HepG2 (cell line): ENCODE measurements around the gene CCL16. TPM values are rescaled to one million over a fixed set of nuclear protein-coding genes. Genes with fewer than 3 reads are reported as not detected.

Source experiments
- ARNTL ChIP-seq: sonication (generic); formaldehyde crosslinking; IDR thresholded peaks from 2 replicates; pipeline ENCODE4 v1.4.0; 2020; ENCODE audit warnings: mild to moderate bottlenecking, missing genetic modification reagents
- CREM ChIP-seq, 2 experiments: sonication (generic) in 1 of 2; formaldehyde crosslinking in 1 of 2; IDR thresholded peaks; 2 replicates each; pipeline versions ENCODE4 v1.4.0 to v1.6.1; 2016 to 2020; ENCODE audit warnings: antibody characterized with exemption in 1 of 2, mild to moderate bottlenecking in 1 of 2, missing genetic modification reagents in 1 of 2
- FOXA3 ChIP-seq: IDR thresholded peaks from 2 replicates; pipeline ENCODE4 v1.6.1; 2016; ENCODE audit warnings: missing genetic modification reagents, missing compliant biosample characterization
- GPBP1L1 ChIP-seq: sonication (generic); formaldehyde crosslinking; IDR thresholded peaks from 2 replicates; pipeline ENCODE4 v1.5.0; 2020; ENCODE audit warnings: mild to moderate bottlenecking, missing genetic modification reagents
- PAX8 ChIP-seq: sonication (generic); formaldehyde crosslinking; IDR thresholded peaks from 2 replicates; pipeline ENCODE4 v1.8.0; 2022; ENCODE audit warnings: mild to moderate bottlenecking, missing genetic modification reagents, borderline replicate concordance
- RCOR2 ChIP-seq: IDR thresholded peaks from 2 replicates; pipeline ENCODE4 v1.6.1; 2016; ENCODE audit warnings: missing biosample characterization, missing genetic modification reagents
- SALL2 ChIP-seq: sonication (generic); formaldehyde crosslinking; IDR thresholded peaks from 2 replicates; pipeline ENCODE4 v1.8.1; 2023; ENCODE audit warnings: mild to moderate bottlenecking, missing genetic modification reagents, inconsistent platforms
- SIN3A ChIP-seq: IDR thresholded peaks from 2 replicates; pipeline ENCODE4 v1.6.1; 2011; ENCODE audit warnings: low read depth, mild to moderate bottlenecking, control low read depth, low read length, borderline replicate concordance
- TARDBP ChIP-seq: sonication (generic); formaldehyde crosslinking; IDR thresholded peaks from 2 replicates; pipeline ENCODE4 v1.8.0; 2022; ENCODE audit warnings: mild to moderate bottlenecking, missing genetic modification reagents
- ZFP90 ChIP-seq: sonication (generic); formaldehyde crosslinking; IDR thresholded peaks from 2 replicates; pipeline ENCODE4 v1.8.0; 2022; ENCODE audit warnings: missing genetic modification reagents, mild to moderate bottlenecking, inconsistent platforms, borderline replicate concordance
- ZNF296 ChIP-seq: sonication (generic); formaldehyde crosslinking; conservative IDR thresholded peaks from 2 replicates; pipeline ENCODE4 v1.5.0; 2020; ENCODE audit warnings: mild to moderate bottlenecking, missing genetic modification reagents
- ZNF317 ChIP-seq: sonication (generic); formaldehyde crosslinking; IDR thresholded peaks from 2 replicates; pipeline ENCODE4 v1.5.0; 2020; ENCODE audit warnings: mild to moderate bottlenecking, missing genetic modification reagents
- ZNF430 ChIP-seq: sonication (generic); formaldehyde crosslinking; IDR thresholded peaks from 2 replicates; pipeline ENCODE4 v1.9.0; 2021; ENCODE audit warnings: mild to moderate bottlenecking, missing genetic modification reagents
- ZNF605 ChIP-seq: sonication (generic); formaldehyde crosslinking; IDR thresholded peaks from 2 replicates; pipeline ENCODE4 v1.8.0; 2022; ENCODE audit warnings: mild to moderate bottlenecking, missing genetic modification reagents
- ZNF646 ChIP-seq: sonication (generic); formaldehyde crosslinking; IDR thresholded peaks from 2 replicates; pipeline ENCODE4 v1.9.0; 2021; ENCODE audit warnings: mild to moderate bottlenecking, missing genetic modification reagents
- ZNF772 ChIP-seq: sonication (generic); formaldehyde crosslinking; IDR thresholded peaks from 2 replicates; pipeline ENCODE4 v1.5.0; 2020; ENCODE audit warnings: mild to moderate bottlenecking, missing genetic modification reagents
- polyA plus RNA-seq, 8 experiments: library from polyadenylated mRNA; depleted of rRNA in 3 of 8; stranded (reverse) in 7 of 8; unstranded in 1 of 8; fragments of >200 nt; fragmentation: Illumina TruSeq in 4 of 8; extraction: Trizol in 4 of 8; gene quantifications; 2 replicates each; pipeline versions ENCODE4 v1.2.1 to v1.2.3, GENCODE V29; 2011 to 2016; ENCODE audit warnings: low read depth in 4 of 8, missing spikeins in 1 of 8, mixed read lengths in 1 of 8; ENCODE audit not compliant: insufficient read depth in 1 of 8
- total RNA-seq, 5 experiments: library from RNA; depleted of rRNA; stranded (reverse); fragments of >200 nt; fragmentation: Illumina TruSeq; extraction: Trizol; gene quantifications; 2 replicates each; pipeline ENCODE4 v1.2.3, GENCODE V29; 2016; ENCODE audit warnings: low read depth in 1 of 5
- TF ChIP-seq, protein P1 (sequence below): IDR thresholded peaks from 2 replicates; pipeline ENCODE4 v1.6.1; 2016; ENCODE audit warnings: missing compliant biosample characterization, missing genetic modification reagents, borderline replicate concordance

The CCL16 gene
- total and polyA plus RNA-seq, 2 of the 13 experiments (the other 11 are each of a cell fraction or from before 2014, with no cell fraction given) = 2.0 to 14.7 TPM

GRCh38 chr17:35973333-35974260, 7.7 kb downstream of the CCL16 start (continued):
- TF ChIP-seq ZNF646 = no peak
- no peak for TF ChIP-seq PAX8 (CRISPR knock-in tag)
- TF ChIP-seq FOXA3 (CRISPR knock-in tag) = peak; percentile 97
- peak; percentile 45; the same call in 1 of the 2 replicates for TF ChIP-seq ZNF772 (CRISPR knock-in tag)
- peak; percentile 75; the same call in 1 of the 2 replicates for TF ChIP-seq SIN3A
- 0 out of 2 replicates have a peak, but pooled peaks have one; percentile 19 for TF ChIP-seq ZNF296
- TF ChIP-seq GPBP1L1 (CRISPR knock-in tag) = no peak
- peak; percentile 83 for TF ChIP-seq ARNTL (CRISPR knock-in tag)
- no peak for TF ChIP-seq ZFP90 (CRISPR knock-in tag)
- TF ChIP-seq CREM (IDR thresholded peaks at IDR 0.05) = peak; percentile 95
- TF ChIP-seq CREM (CRISPR knock-in tag; IDR thresholded peaks at IDR 0.05) = no peak
- peak; percentile 92; the same call in 1 of the 2 replicates for TF ChIP-seq ZNF430 (CRISPR knock-in tag)
- TF ChIP-seq TARDBP = peak; percentile 99
- TF ChIP-seq SALL2 (CRISPR knock-in tag) = no peak
- TF ChIP-seq ZNF317 = peak; percentile 21; the same call in 1 of the 2 replicates
- peak; percentile 66 for TF ChIP-seq ZNF605 (CRISPR knock-in tag)
- TF ChIP-seq, protein P1, sequence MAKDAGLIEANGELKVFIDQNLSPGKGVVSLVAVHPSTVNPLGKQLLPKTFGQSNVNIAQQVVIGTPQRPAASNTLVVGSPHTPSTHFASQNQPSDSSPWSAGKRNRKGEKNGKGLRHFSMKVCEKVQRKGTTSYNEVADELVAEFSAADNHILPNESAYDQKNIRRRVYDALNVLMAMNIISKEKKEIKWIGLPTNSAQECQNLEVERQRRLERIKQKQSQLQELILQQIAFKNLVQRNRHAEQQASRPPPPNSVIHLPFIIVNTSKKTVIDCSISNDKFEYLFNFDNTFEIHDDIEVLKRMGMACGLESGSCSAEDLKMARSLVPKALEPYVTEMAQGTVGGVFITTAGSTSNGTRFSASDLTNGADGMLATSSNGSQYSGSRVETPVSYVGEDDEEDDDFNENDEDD = no peak
- TF ChIP-seq RCOR2 = peak; percentile 83; the same call in 1 of the 2 replicates
